HG03025 (cell line): ENCODE results near the gene HOXD12.

Experiments
- ATAC-seq: cut with Tn5 transposase; IDR thresholded peaks from one replicate; pipeline ENCODE4 v1.9.1; 2021; ENCODE audit warnings: mild to moderate bottlenecking, moderate library complexity; ENCODE audit not compliant: unreplicated experiment, low FRiP score

HOXD12 gene

GRCh38 chr2:176092270-176093144 lies 7.1 kb upstream of the HOXD12 start, which contains the start of gene HOXD13:
Gene HOXD13 (plus strand): TSS chr2:176092721. CDS start chr2:176092891, 170 bp downstream.
- no peak for ATAC-seq

- no peak for ATAC-seq
Observed at GRCh38 chr2:176093145-176093897, 6.3 kb upstream of the HOXD12 start.

GRCh38 chr2:176093898-176094249 lies 5.7 kb upstream of the HOXD12 start:
- ATAC-seq, result no peak

- ATAC-seq, result no peak
Observed at GRCh38 chr2:176094349-176094748, 5.2 kb upstream of the HOXD12 start.

GRCh38 chr2:176095421-176095820 lies 4.2 kb upstream of the HOXD12 start:
- no peak for ATAC-seq

GRCh38 chr2:176096243-176096985 lies 3.2 kb upstream of the HOXD12 start:
- ATAC-seq, result no peak

- ATAC-seq, result no peak
Observed at GRCh38 chr2:176096986-176097819, 2.4 kb upstream of the HOXD12 start.

GRCh38 chr2:176097820-176098365 lies 1.7 kb upstream of the HOXD12 start:
- no peak for ATAC-seq

GRCh38 chr2:176098366-176099158 lies 1.0 kb upstream of the HOXD12 start:
- no peak for ATAC-seq

- no peak for ATAC-seq
Observed at GRCh38 chr2:176099159-176099727, 352 bp upstream of the HOXD12 start.

- no peak for ATAC-seq
Observed at GRCh38 chr2:176100547-176101140, 1.0 kb downstream of the HOXD12 start.

- no peak for ATAC-seq
Observed at GRCh38 chr2:176101216-176101830, 1.7 kb downstream of the HOXD12 start.

GRCh38 chr2:176101842-176102241 lies 2.2 kb downstream of the HOXD12 start:
- ATAC-seq, result no peak

GRCh38 chr2:176102309-176102866 lies 2.8 kb downstream of the HOXD12 start:
- no peak for ATAC-seq

GRCh38 chr2:176103194-176103593 lies 3.6 kb downstream of the HOXD12 start:
- ATAC-seq, result no peak

GRCh38 chr2:176103742-176104315 lies 4.2 kb downstream of the HOXD12 start:
- no peak for ATAC-seq
